Neural progenitor cell (in vitro differentiated cells): ENCODE data around the gene TUBB3.

Experiments used
- CTCF ChIP-seq: fragments of 200-600 bp; sonication (generic); IDR thresholded peaks from 2 replicates; pipeline ENCODE4 v1.5.1; 2017; ENCODE audit warnings: antibody characterized with exemption, mild to moderate bottlenecking
- EZH2 ChIP-seq: fragments of 200-600 bp; sonication (generic); IDR thresholded peaks from 2 replicates; pipeline ENCODE4 v1.6.1; 2017; ENCODE audit warnings: antibody characterized with exemption, mild to moderate bottlenecking, moderate library complexity
- EZH2phosphoT487 ChIP-seq: fragments of 200-600 bp; sonication (generic); IDR thresholded peaks from 2 replicates; pipeline ENCODE4 v1.6.1; 2017; ENCODE audit warnings: antibody characterized with exemption

GRCh38 chr16:89966756-89967155 is 43.6 kb downstream of the TUBB3 start:
- TF ChIP-seq EZH2 (no peak), CTCF (no peak), EZH2phosphoT487 (no peak)
